ENCODE data around the gene KLLN.

- TF ChIP-seq CTCF (IDR thresholded peaks at IDR 0.05) (no peak), POLR2A (IDR thresholded peaks at IDR 0.05) (no peak), POLR2AphosphoS5 (IDR thresholded peaks at IDR 0.05) (no peak), EP300 (IDR thresholded peaks at IDR 0.05; ENCODE audit: low read depth) (no peak)
Observed at GRCh38 chr10:87887548-87888289, 24.4 kb upstream of the KLLN start.

Data from transverse colon (tissue), 4 donors.